GM18520 (cell line): ENCODE results near the gene NUP133.

Source experiments
- ATAC-seq: cut with Tn5 transposase; IDR thresholded peaks from one replicate; pipeline ENCODE4 v1.9.1; 2021; ENCODE audit not compliant: unreplicated experiment

Gene NUP133

DNA sequence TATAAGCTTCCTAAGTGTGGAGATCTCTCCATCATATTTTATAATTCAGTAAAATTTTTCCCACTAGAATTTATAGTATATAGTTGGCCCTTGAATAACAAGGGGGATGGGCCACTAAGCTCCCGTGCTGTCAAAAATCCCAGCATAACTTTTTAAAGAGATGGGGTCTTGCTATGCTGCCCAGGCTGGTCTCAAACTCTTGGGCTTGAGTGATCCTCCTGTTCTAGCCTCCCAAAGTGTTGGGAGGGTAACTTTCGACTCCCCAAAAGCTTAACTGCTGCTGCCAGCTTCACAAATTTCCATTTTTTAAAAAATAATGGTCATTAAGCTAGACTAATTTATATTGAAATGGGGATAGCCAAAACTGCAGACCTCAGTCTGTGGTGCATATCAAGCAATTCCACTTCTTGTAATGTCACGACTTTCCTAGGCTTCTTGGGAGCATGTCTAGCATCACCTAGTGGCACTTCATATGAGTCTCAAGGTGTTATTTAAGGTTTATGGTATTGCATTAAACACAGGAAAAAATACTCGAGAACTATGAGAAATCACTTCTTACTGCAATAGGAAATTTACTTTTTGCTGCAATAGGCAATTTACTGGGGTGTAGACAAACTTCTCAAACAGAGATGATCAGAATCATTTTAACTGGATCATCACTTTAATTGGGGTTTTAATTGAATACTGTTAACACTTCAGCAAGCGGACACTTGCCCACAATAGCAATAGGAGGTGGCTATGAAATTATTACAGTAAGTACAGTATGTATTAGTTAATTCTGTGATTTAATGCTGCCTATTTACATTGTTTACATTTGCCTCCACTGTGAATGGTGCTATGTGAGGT, 55.0 kb downstream of the NUP133 start:
- no peak for ATAC-seq

- no peak for ATAC-seq
These were observed 59.3 kb downstream of the NUP133 start for GRCh38 chr1:229448845-229449244.

DNA sequence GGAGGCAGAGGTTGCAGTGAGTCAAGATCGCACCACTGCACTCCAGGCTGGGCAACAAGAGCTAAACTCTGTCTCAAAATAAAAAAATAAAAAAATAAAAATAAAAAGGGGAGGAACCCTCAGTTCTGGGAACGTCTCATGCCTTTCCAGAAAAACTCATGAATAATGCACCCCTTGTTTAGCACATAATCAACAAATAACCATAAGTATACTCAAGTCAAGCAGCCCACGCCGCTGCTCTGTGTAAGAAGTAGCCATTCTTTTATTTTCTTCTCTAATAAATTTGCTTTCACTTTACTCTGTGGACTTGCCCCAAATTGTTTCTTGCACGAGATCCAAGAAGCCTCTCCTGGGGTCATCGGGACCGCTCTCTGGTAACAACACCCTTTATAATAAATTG, 59.8 kb downstream of the NUP133 start:
- no peak for ATAC-seq

DNA sequence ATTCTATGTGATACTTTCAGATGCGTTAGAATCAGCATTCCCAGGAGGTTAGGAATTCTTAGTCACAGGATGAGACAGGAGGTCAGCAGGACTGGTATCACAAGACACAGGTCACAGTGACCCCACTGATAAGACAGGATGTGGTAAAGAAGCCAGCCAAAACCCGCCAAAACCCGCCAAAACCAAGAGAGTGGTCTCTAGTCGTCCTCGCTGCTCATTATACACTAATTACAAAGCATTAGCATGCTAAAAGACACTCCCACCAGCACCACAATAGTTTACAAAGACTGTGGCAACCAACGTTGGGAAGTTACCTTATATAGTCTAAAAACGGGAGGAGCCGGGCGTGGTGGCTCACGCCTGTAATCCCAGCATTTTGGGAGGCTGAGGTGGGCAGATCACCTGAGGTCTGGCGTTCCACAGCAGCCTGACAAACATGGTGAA, 60.3 kb downstream of the NUP133 start:
- ATAC-seq, result no peak

DNA sequence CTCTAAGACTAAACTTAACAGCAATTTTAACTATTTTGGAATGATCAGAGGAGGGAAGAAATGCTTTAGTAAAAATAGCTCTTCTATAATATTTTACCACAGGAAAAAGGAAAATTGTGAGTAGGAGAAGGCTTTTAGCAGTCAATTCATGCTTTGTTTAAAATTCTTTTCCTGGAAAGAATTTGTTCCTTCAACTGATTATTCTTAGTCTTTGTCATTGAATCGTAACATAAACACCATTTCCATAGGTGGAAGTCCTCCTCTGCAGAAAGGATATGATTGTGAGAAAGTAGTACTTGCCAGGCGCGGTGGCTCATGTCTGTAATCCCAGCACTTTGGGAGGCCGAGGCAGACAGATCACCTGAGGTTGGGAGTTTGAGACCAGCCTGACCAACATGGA, 62.3 kb downstream of the NUP133 start:
- ATAC-seq, result no peak

- ATAC-seq, result peak; percentile 94
These were observed 67.1 kb downstream of the NUP133 start for GRCh38 chr1:229440851-229441537.

DNA sequence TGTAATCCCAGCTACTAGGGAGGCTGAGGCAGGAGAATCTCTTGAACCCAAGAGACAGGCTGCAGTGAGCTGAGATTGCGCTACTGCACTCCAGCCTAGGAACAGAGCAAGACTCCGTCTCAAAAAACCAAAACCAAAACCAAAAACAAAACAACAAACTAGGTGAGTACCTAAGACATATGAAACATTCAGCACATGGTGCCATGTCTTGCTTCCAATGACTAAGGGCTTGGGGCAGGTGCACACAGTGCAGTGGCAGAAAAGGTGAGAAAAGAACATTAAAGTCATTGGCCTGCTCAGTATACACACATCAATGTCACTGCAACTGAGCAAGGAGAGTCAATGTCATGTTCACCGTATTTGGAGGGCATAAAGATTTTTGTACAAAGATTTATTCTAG, 70.1 kb downstream of the NUP133 start:
- no peak for ATAC-seq

DNA sequence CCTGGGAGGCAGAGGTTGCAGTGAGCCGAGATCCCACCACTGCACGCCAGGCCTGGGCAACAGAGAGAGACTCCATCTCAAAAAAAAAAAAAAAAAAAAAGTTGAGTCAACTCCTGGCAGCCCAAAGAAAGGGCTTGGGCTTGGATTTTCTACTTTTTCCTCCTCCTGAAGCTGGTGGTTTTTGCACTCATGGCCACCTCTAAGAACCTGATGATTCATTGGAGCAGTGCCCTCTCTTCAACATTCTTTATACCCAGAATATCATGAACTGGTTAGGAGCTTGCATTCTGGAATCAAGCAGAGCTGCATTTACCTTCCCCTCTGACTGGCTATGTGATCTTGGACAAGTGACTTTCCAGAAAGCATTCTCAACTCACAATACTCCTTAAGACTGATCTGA, 70.7 kb downstream of the NUP133 start:
- ATAC-seq, result no peak

DNA sequence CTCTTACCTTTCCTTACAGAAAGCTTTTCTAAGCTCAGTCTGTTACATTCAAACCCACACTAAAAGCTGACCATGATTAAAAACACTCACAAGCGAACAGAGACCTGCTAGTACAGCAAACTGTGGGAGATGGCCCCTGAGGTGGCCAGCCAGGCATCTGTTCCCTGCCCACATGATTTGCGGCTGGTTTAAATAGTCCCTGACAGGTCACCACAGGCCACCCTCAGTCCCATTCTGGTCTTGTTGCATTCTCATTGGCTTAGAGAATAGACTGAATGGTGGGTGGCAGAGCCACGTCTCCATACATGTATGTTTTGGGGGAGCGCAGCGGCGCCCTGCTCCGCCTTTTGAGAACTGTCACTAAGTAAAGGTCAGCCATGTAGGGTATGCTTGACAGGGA, 71.9 kb downstream of the NUP133 start:
- ATAC-seq, result no peak

GRCh38 chr1:229434641-229435051, 73.5 kb downstream of the NUP133 start:
- ATAC-seq, result no peak

GRCh38 chr1:229434005-229434640, 74.0 kb downstream of the NUP133 start, which contains the start of gene ACTA1:
Gene ACTA1, minus strand, starts transcription at chr1:229434094. Its CDS starts 979 bp downstream, at chr1:229433115.
- no peak for ATAC-seq

GRCh38 chr1:229433364-229434004, 74.7 kb downstream of the NUP133 start:
- no peak for ATAC-seq

DNA sequence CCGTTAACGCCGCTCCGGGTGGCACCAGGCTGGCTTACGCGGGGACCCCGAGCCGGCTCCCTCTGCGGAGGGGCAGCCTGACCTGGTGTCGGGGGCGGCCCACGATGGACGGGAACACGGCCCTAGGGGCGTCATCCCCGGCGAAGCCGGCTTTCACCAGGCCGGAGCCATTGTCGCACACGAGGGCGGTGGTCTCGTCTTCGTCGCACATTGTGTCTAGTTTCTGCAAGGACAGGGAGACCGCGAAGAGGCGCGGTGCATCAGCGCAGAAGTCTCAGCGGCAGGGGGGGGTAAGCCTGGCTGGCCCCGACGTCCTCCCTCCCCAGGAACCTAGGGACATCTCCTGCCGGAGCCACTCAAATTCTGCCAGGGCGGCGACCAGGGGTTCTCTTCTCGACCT, 75.2 kb downstream of the NUP133 start:
- no peak for ATAC-seq

DNA sequence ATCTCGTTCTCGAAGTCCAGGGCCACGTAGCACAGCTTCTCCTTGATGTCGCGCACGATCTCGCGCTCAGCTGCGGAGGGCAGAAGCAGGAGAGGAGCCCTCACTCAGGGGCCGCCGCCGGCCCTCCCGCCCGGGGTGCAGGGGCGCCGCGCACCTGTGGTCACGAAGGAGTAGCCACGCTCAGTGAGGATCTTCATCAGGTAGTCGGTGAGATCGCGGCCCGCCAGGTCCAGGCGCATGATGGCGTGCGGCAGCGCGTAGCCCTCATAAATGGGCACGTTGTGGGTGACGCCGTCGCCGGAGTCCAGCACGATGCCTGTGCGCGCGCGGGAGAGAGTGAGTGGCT, 76.1 kb downstream of the NUP133 start:
- ATAC-seq, result no peak

- ATAC-seq, result no peak
These were observed 76.6 kb downstream of the NUP133 start for GRCh38 chr1:229431284-229432115.

- no peak for ATAC-seq
These were observed 77.3 kb downstream of the NUP133 start for GRCh38 chr1:229430761-229431283.

DNA sequence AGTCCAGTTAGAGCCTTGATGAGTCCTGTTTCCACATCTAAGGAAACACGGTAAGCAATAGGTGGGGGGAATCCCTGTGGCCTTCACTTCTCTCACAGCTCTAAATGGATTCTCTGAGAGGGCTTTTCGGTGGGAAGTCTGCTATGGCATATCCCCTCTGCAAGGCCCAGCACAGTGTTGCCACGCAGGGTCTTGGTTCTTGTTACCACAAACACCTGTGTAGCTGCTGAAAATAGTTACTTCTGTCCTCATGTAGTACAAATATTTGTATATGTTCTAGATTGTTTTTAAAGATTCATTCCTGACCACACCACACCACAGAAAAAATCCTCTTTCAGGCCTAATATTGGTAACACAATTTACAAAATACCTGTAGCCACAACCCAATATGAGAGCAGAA, 79.9 kb downstream of the NUP133 start:
- ATAC-seq, result no peak

DNA sequence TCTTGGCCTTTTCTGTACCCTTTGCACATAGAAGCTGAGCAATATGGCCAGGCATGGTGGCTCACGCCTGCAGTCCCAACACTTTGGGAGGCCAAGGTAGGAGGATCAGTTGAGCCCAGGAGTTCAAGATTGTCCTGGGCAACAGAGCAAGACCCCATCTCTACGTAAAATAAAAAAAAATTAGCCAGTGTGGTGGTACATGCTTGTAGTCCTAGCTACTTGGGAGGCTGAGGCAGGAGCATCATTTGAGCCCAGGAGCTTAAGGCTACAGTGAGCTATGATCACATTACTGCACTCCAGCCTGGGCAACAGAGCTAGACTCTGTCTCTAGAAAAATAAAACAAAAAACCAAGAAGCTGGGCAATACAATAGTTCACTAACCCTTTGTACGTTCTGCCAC, 80.6 kb downstream of the NUP133 start:
- ATAC-seq, result no peak

DNA sequence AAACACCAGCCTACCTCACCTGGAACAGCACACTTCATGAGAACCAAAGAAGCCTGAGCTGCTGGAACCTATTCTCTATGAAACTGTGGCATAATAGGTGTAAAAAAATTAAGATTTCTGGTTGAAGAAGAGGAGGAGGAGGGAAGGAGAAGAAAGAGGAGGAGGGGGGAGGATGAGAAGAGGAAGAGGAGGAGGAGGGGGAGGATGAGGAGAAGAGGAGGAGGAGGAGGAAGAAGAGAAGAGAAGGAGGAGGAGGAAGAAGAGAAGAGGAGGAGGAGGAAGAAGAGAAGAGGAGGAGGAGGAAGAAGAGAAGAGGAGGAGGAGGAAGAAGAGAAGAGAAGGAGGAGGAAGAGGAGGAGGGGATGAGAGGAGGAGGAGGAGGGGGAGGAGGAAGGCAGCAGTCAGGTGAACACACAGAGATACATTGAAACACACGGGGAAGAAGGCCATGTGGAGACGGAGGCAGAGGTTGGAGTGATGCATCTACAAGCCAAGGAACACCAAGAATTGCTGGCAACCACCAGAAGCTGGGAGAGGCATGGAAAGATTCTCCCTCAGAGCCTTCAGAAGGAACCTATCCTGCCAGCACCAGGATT, 82.5 kb downstream of the NUP133 start:
- no peak for ATAC-seq

GRCh38 chr1:229420765-229421164, 87.4 kb downstream of the NUP133 start:
- ATAC-seq, result no peak
